Measurements from ENCODE around the gene TPH2.

GRCh38 chr12:72041811-72042210 lies 103.2 kb downstream of the TPH2 start:
- no peak for TF ChIP-seq CTCF (conservative IDR thresholded peaks at IDR 0.05; ENCODE audit: low read depth, low read length)
- TF ChIP-seq RAD21 (IDR thresholded peaks at IDR 0.05; ENCODE audit: low read length): no peak
- TF ChIP-seq POLR2A (IDR thresholded peaks at IDR 0.05; ENCODE audit: low read depth, low read length): no peak
- no peak for TF ChIP-seq NFE2L2 (IDR thresholded peaks at IDR 0.05; ENCODE audit: low read depth, low read length)
- no peak for TF ChIP-seq CHD1 (IDR thresholded peaks at IDR 0.05; ENCODE audit: low read depth, low read length)
- no peak for TF ChIP-seq MAFK (IDR thresholded peaks at IDR 0.05; ENCODE audit: low read depth, low read length)
- TF ChIP-seq CEBPB (IDR thresholded peaks at IDR 0.05; ENCODE audit: low read depth, low read length): no peak
- TF ChIP-seq MXI1 (IDR thresholded peaks at IDR 0.05; ENCODE audit: borderline replicate concordance, low read depth, low read length): no peak
- TF ChIP-seq FOS (IDR thresholded peaks at IDR 0.05; ENCODE audit: low read depth, low read length): no peak
- no peak for TF ChIP-seq ELK1 (IDR thresholded peaks at IDR 0.05; ENCODE audit: borderline replicate concordance, low read depth, low read length)
- no peak for TF ChIP-seq SMC3 (IDR thresholded peaks at IDR 0.05; ENCODE audit: low read depth, low read length)
- TF ChIP-seq BHLHE40 (IDR thresholded peaks at IDR 0.05; ENCODE audit: low read depth, low read length): no peak
